Measurements from ENCODE around the gene CHIC1.
"Not testable (repeated sequence)": the region's sequence is repeated elsewhere in the genome, so short reads cannot be mapped to it uniquely, and the experiment has no call there.

CHIC1 gene

GRCh38 chrX:73562984-73563737 is at the start of gene CHIC1:
Gene CHIC1, plus strand, starts transcription at chrX:73563197. Its CDS starts 88 bp downstream, at chrX:73563285.
- DNase-seq (ENCODE audit: low read depth): peak; percentile 55

- not testable (repeated sequence) for DNase-seq (ENCODE audit: low read depth)
These were observed 40.2 kb upstream of the CHIC1 start for GRCh38 chrX:73522823-73523222.

GRCh38 chrX:73524906-73525305 is 38.1 kb upstream of the CHIC1 start:
- DNase-seq (ENCODE audit: low read depth): no peak

- no peak for DNase-seq (ENCODE audit: low read depth)
These were observed 36.9 kb upstream of the CHIC1 start for GRCh38 chrX:73525928-73526690.

- not testable (repeated sequence) for DNase-seq (ENCODE audit: low read depth)
These were observed 31.3 kb upstream of the CHIC1 start for GRCh38 chrX:73531655-73532054.

- DNase-seq (ENCODE audit: low read depth): no peak
These were observed 6.8 kb upstream of the CHIC1 start for GRCh38 chrX:73556159-73556558.

GRCh38 chrX:73561801-73562200 is 1.2 kb upstream of the CHIC1 start:
- DNase-seq (ENCODE audit: low read depth): no peak

GRCh38 chrX:73562458-73562857 is 539 bp upstream of the CHIC1 start:
- DNase-seq (ENCODE audit: low read depth): no peak

- DNase-seq (ENCODE audit: low read depth): no peak
These were observed 706 bp downstream of the CHIC1 start for GRCh38 chrX:73563738-73564068.

- no peak for DNase-seq (ENCODE audit: low read depth)
These were observed 14.4 kb downstream of the CHIC1 start for GRCh38 chrX:73577361-73577760.

- no peak for DNase-seq (ENCODE audit: low read depth)
These were observed 18.1 kb downstream of the CHIC1 start for GRCh38 chrX:73581002-73581628.

GRCh38 chrX:73597758-73598157 is 34.8 kb downstream of the CHIC1 start:
- not testable (repeated sequence) for DNase-seq (ENCODE audit: low read depth)

- DNase-seq (ENCODE audit: low read depth): no peak
These were observed 52.0 kb downstream of the CHIC1 start for GRCh38 chrX:73615022-73615421.

GRCh38 chrX:73641669-73642068 is 78.7 kb downstream of the CHIC1 start:
- not testable (repeated sequence) for DNase-seq (ENCODE audit: low read depth)

GRCh38 chrX:73647212-73647611 is 84.2 kb downstream of the CHIC1 start:
- DNase-seq (ENCODE audit: low read depth): no peak

- no peak for DNase-seq (ENCODE audit: low read depth)
These were observed 84.8 kb downstream of the CHIC1 start for GRCh38 chrX:73647632-73648322.

- DNase-seq (ENCODE audit: low read depth): not testable (repeated sequence)
These were observed 98.3 kb downstream of the CHIC1 start for GRCh38 chrX:73661322-73661721.

GRCh38 chrX:73668779-73669178 is 105.8 kb downstream of the CHIC1 start:
- DNase-seq (ENCODE audit: low read depth): no peak

GRCh38 chrX:73681408-73681807 is 118.4 kb downstream of the CHIC1 start:
- DNase-seq (ENCODE audit: low read depth): no peak

GRCh38 chrX:73683236-73683859 is 120.4 kb downstream of the CHIC1 start:
- DNase-seq (ENCODE audit: low read depth): no peak

- not testable (repeated sequence) for DNase-seq (ENCODE audit: low read depth)
These were observed 144.0 kb downstream of the CHIC1 start for GRCh38 chrX:73707014-73707413.

GRCh38 chrX:73728602-73729001 is 165.6 kb downstream of the CHIC1 start:
- DNase-seq (ENCODE audit: low read depth): no peak

All from CMK (cell line).